GM18517 (cell line): ENCODE measurements around the gene TLCD2.
"Not testable (repeated sequence)": the region's sequence is repeated elsewhere in the genome, so short reads cannot be mapped to it uniquely, and the experiment has no call there.

ENCODE experiments used
- ATAC-seq: cut with Tn5 transposase; IDR thresholded peaks from one replicate; pipeline ENCODE4 v1.9.1; 2021; ENCODE audit warnings: mild to moderate bottlenecking, moderate library complexity; ENCODE audit not compliant: unreplicated experiment

Gene TLCD2

GRCh38 chr17:1695365-1695764, 14.8 kb downstream of the TLCD2 start:
- no peak for ATAC-seq

DNA sequence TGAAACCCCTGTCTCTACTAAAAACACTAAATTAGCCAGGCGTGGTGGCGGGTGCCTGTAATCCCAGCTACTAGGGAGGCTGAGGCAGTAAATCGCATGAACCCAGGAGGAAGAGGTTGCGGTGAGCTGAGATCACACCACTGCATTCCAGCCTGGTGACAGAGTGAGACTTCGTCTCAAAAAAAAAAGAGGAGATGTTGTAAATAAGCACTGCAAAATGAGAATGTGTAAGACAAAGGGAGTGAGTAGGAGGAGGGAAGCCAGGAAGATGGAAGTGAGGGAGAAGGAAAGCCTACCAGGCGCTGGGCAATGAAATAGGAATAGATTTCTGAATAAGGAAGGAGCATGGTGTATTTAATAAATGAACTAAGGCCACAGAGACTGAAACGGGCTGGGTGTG, 16.8 kb downstream of the TLCD2 start:
- ATAC-seq = no peak

DNA sequence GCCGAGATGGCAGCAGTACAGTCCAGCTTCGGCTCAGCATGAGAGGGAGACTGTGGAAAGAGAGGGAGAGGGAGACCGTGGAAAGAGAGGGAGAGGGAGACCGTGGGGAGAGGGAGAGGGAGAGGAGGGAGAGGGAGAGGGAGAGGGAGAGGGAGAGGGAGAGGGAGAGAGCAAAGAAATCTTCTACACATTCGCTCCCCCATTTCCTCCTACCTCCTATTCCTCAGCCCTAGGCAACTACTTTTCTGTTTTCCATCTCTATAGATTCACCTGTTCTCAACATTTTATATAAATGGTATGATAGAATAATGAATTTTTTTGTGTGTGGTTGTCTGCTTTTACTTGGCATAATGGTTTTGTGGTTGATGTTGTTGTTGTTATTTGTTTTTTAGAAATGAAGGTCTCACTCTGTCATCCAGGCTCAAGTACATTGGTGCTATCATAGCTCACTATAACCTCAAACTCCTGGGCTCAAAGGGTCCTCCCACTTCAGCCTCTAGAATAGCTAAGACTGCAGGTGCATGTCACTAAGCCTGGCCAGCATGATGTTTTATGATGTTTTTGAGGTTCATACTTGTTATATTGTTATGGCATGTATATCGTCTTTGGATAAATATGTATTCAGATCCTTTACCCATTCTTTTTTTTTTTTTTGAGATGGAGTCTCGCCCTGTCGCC, 19.5 kb downstream of the TLCD2 start:
- ATAC-seq = no peak

GRCh38 chr17:1688405-1688804, 21.8 kb downstream of the TLCD2 start:
- not testable (repeated sequence) for ATAC-seq

- no peak for ATAC-seq
Measured at GRCh38 chr17:1686086-1686485, 24.1 kb downstream of the TLCD2 start.

- peak; percentile 95 for ATAC-seq
Measured at GRCh38 chr17:1684378-1685189, 25.6 kb downstream of the TLCD2 start, which contains the start of gene PRPF8. PRPF8 (minus strand) TSS chr17:1684867; CDS start chr17:1684571, 296 bp downstream.

- ATAC-seq = no peak
Measured at GRCh38 chr17:1683459-1683858, 26.7 kb downstream of the TLCD2 start.

DNA sequence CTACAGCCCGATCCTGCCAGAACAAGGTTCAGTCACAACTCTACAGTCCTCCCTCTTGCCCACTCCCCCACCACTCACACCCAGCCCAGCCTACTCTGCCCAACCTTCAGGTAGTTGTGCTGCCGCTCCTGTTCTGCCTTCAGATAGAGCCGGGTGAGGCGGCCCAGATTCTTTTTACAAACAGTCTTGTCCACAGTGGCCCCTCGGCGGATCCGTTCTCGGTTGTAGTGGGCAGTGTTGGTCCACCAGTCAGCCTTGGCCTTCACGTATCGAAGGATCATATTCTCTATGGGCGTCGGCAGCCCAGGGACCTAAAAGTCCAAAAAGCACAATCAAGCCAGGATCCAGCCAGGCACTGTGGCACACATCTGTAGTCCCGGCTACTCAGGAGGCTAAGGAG, 33.8 kb downstream of the TLCD2 start:
- ATAC-seq = no peak

GRCh38 chr17:1673041-1673785, 37.0 kb downstream of the TLCD2 start:
- no peak for ATAC-seq

- ATAC-seq = not testable (repeated sequence)
Measured at GRCh38 chr17:1663934-1664333, 46.2 kb downstream of the TLCD2 start.

DNA sequence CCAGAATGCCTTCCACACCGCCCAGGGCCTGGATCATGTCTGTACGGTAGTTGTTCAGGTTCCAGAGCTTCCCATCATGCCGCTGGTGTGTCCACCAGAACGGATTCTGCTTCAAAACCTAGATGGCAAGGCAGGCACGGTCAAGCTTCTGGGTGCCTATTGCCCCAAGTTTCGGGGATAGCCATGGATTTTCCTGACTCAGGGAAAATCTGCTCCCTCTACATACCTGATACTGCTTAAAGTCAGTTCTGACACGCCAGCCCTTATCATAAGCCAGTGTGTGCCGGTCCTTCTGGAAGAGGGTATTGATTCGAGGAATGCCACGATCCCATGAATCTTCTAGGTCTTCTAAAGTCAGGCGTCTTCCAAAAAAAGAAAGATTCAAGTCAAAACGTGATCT, 49.1 kb downstream of the TLCD2 start:
- no peak for ATAC-seq

DNA sequence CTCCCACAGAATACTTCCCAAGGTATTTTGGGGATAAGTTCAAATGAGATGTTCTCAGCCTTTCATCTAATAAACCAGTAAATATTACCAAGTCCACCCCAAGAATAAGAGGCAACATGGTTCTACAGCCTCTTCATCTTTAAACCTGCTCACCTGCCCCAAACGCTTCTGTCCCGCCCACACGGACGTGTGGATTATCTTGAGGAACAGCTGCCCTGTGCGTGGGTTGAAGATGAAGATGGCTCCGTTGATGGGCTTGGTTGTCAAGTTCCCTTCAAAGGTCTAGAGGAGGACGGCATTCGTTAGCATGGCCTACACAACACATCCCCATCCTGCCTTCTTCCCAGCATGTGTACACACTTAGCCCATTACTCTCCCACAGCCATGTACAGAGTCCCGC, 52.1 kb downstream of the TLCD2 start:
- no peak for ATAC-seq

GRCh38 chr17:1653735-1654134, 56.4 kb downstream of the TLCD2 start:
- no peak for ATAC-seq

DNA sequence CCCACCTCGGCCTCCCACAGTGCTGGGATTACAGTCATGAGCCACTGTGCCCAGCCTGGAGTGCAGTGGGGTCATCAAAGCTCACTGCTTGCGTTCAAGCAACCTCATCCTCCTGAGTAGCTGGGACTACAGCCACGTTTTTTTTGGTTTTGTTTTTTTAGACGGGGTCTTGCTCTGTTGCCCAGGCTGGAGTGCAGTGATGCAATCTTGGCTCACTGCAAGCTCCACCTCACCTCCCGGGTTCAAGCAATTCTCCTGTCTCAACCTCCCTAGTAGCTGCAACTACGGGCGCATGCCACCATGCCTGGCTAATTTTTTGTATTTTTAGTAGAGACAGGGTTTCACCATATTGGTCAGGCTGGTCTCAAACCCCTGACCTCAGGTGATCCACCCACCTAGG, 57.4 kb downstream of the TLCD2 start:
- ATAC-seq = not testable (repeated sequence)
